H1 (cell line): ENCODE results near the gene CHST9.

ENCODE experiments used
- CHD2 ChIP-seq: IDR thresholded peaks from 2 replicates; pipeline ENCODE4 v1.6.1; 2012; ENCODE audit warnings: low read length, improper control_type of control experiment
- CREB1 ChIP-seq: IDR thresholded peaks from 2 replicates; pipeline ENCODE4 v1.6.1; 2012; ENCODE audit warnings: inconsistent platforms
- EZH2 ChIP-seq: fragments of 200-600 bp; sonication (generic); IDR thresholded peaks from 2 replicates; pipeline ENCODE4 v1.7.1; 2012; ENCODE audit warnings: low read depth, mild to moderate bottlenecking, moderate library complexity, low read length, inconsistent platforms; ENCODE audit not compliant: severe bottlenecking
- POLR2A ChIP-seq, 2 experiments: IDR thresholded peaks; 1 replicate in 1 of 2; 2 replicates in 1 of 2; pipeline ENCODE4 v1.6.1; 2011; ENCODE audit warnings: low read depth in 2 of 2, low read length in 2 of 2, mild to moderate bottlenecking in 2 of 2; ENCODE audit errors: control extremely low read depth in 1 of 2
- RAD21 ChIP-seq, 2 experiments: IDR thresholded peaks in 1 of 2; conservative IDR thresholded peaks in 1 of 2; 2 replicates each; pipeline ENCODE4 v1.6.1; 2011; ENCODE audit warnings: low read depth in 2 of 2, low read length in 2 of 2, improper control_type of control experiment in 1 of 2, inconsistent platforms in 1 of 2, mild to moderate bottlenecking in 1 of 2, moderate library complexity in 1 of 2
- RXRA ChIP-seq: IDR thresholded peaks from 2 replicates; pipeline ENCODE4 v1.6.1; 2011; ENCODE audit warnings: low read depth, mild to moderate bottlenecking, low read length, moderate library complexity; ENCODE audit not compliant: insufficient read depth
- TAF1 ChIP-seq: IDR thresholded peaks from 2 replicates; pipeline ENCODE4 v1.6.1; 2011; ENCODE audit warnings: mild to moderate bottlenecking, low read depth, low read length
- YY1 ChIP-seq: IDR thresholded peaks from 2 replicates; pipeline ENCODE4 v1.6.1; 2011; ENCODE audit warnings: low read depth, mild to moderate bottlenecking, low read length
- TF ChIP-seq, protein P1 (sequence below): IDR thresholded peaks from 2 replicates; pipeline ENCODE4 v1.6.1; 2011; ENCODE audit warnings: low read length, improper control_type of control experiment
- TF ChIP-seq, protein P2 (sequence below), 3 experiments: IDR thresholded peaks; 1 replicate in 2 of 3; 2 replicates in 1 of 3; pipeline versions ENCODE4 v1.5.1 to v1.6.1; 2011; ENCODE audit warnings: low read length in 3 of 3, mild to moderate bottlenecking in 3 of 3, inconsistent platforms in 2 of 3, low read depth in 1 of 3, moderate library complexity in 1 of 3; ENCODE audit not compliant: insufficient read depth in 1 of 3; ENCODE audit errors: control extremely low read depth in 1 of 3

GRCh38 chr18:26956863-26957262 is 228.2 kb downstream of the CHST9 start:
- TF ChIP-seq, protein P1, sequence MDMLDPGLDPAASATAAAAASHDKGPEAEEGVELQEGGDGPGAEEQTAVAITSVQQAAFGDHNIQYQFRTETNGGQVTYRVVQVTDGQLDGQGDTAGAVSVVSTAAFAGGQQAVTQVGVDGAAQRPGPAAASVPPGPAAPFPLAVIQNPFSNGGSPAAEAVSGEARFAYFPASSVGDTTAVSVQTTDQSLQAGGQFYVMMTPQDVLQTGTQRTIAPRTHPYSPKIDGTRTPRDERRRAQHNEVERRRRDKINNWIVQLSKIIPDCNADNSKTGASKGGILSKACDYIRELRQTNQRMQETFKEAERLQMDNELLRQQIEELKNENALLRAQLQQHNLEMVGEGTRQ: no peak
- TF ChIP-seq, protein P2, sequence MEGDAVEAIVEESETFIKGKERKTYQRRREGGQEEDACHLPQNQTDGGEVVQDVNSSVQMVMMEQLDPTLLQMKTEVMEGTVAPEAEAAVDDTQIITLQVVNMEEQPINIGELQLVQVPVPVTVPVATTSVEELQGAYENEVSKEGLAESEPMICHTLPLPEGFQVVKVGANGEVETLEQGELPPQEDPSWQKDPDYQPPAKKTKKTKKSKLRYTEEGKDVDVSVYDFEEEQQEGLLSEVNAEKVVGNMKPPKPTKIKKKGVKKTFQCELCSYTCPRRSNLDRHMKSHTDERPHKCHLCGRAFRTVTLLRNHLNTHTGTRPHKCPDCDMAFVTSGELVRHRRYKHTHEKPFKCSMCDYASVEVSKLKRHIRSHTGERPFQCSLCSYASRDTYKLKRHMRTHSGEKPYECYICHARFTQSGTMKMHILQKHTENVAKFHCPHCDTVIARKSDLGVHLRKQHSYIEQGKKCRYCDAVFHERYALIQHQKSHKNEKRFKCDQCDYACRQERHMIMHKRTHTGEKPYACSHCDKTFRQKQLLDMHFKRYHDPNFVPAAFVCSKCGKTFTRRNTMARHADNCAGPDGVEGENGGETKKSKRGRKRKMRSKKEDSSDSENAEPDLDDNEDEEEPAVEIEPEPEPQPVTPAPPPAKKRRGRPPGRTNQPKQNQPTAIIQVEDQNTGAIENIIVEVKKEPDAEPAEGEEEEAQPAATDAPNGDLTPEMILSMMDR (IDR thresholded peaks at IDR 0.05; ENCODE audit: control extremely low read depth in 1 of 3, insufficient read depth in 1 of 3, low read depth in 1 of 3, low read length in 3 of 3): no peak
- TF ChIP-seq RAD21 (IDR thresholded peaks at IDR 0.05 in 1 of 2, conservative IDR thresholded peaks at IDR 0.05 in 1 of 2; ENCODE audit: low read depth in 2 of 2, low read length in 2 of 2): no peak
- 0 out of 2 replicates have a peak, but pooled peaks have one; percentile 11 for TF ChIP-seq YY1
- no peak for TF ChIP-seq RXRA
- TF ChIP-seq TAF1: no peak
- no peak for TF ChIP-seq EZH2
- no peak for TF ChIP-seq POLR2A (IDR thresholded peaks at IDR 0.05; ENCODE audit: control extremely low read depth in 1 of 2, low read depth in 2 of 2, low read length in 2 of 2)
- TF ChIP-seq CHD2: no peak
- TF ChIP-seq CREB1: no peak
